HG02571 (cell line): ENCODE measurements around the gene ZAP70.

Source experiments
- ATAC-seq: cut with Tn5 transposase; IDR thresholded peaks from one replicate; pipeline ENCODE4 v1.9.1; 2021; ENCODE audit warnings: mild to moderate bottlenecking, moderate library complexity; ENCODE audit not compliant: unreplicated experiment

Gene ZAP70

GRCh38 chr2:97715951-97716694, 2.7 kb downstream of the ZAP70 start:
- no peak for ATAC-seq

GRCh38 chr2:97716695-97717612, 3.6 kb downstream of the ZAP70 start:
- no peak for ATAC-seq

- ATAC-seq, result no peak
Observed at GRCh38 chr2:97717613-97717995, 4.2 kb downstream of the ZAP70 start.

- ATAC-seq, result no peak
Observed at GRCh38 chr2:97718051-97718882, 4.9 kb downstream of the ZAP70 start.

GRCh38 chr2:97718942-97719341, 5.6 kb downstream of the ZAP70 start:
- no peak for ATAC-seq

GRCh38 chr2:97719362-97720155, 6.2 kb downstream of the ZAP70 start:
- no peak for ATAC-seq

- ATAC-seq, result no peak
Observed at GRCh38 chr2:97720746-97721145, 7.4 kb downstream of the ZAP70 start.

- no peak for ATAC-seq
Observed at GRCh38 chr2:97722227-97722626, 8.9 kb downstream of the ZAP70 start.

GRCh38 chr2:97723156-97724072, 10.0 kb downstream of the ZAP70 start:
- no peak for ATAC-seq

- ATAC-seq, result no peak
Observed at GRCh38 chr2:97724073-97724410, 10.7 kb downstream of the ZAP70 start.

- no peak for ATAC-seq
Observed at GRCh38 chr2:97724501-97724900, 11.1 kb downstream of the ZAP70 start.

GRCh38 chr2:97724946-97725688, 11.7 kb downstream of the ZAP70 start:
- no peak for ATAC-seq

- no peak for ATAC-seq
Observed at GRCh38 chr2:97726261-97727064, 13.1 kb downstream of the ZAP70 start.

GRCh38 chr2:97727296-97727695, 13.9 kb downstream of the ZAP70 start:
- no peak for ATAC-seq

GRCh38 chr2:97728091-97728731, 14.8 kb downstream of the ZAP70 start:
- ATAC-seq, result no peak

GRCh38 chr2:97730245-97730644, 16.9 kb downstream of the ZAP70 start:
- no peak for ATAC-seq

- no peak for ATAC-seq
Observed at GRCh38 chr2:97731274-97732020, 18.1 kb downstream of the ZAP70 start.
